ENCODE data around the gene CCNK.

CCNK gene

DNA sequence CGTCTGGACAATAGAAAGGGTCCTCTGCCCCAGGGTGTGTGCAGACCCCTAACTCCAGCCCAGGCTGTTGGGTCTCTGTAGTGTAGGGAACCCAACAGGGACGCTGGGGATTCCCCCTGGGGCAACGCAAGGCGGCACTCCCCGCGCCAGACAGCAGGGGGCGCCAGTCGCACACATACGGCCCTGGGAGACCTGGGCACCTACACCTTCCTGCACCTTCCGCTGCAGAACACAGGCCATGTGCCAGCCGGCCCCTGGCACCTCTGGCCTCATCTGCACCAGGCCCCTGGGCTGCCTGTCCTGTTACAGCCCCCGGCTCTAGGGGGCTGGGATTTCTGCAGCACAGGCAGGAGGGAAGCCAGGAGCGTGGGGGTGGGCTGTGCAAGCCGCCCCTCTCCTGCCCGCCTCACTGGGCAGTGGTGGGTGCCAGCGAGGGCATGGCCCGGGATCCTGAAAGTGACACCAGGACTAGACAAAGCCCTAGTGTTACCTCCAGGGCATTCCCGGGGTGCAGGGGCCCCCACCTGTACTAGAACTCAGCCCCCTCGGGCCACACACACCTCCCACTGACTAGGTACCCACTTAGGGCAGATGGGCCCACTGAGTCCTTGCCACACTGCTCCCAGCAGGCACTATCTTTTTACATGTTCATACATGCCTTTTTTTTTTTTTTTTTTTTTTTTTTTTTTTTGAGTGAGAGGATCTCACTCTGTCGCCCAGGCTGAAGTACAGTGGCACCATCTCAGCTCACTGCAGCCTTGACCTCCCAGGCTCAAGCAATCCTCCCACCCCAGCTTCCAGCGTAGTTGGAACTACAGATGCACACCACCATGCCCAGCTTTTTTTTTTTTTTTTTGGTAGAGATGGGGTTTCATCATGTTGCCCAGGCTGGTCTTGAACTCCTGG, 37.5 kb downstream of the CCNK start:
- no peaks in the 10 kb centered on the region for H3K9me3 ChIP-seq (ENCODE audit: insufficient read depth, low read length)
- no peak overlapping the region for H3K27ac ChIP-seq (ENCODE audit: low read length)
- no peaks in the 10 kb centered on the region for H3K36me3 ChIP-seq (replicated peaks; ENCODE audit: low read depth, low read length)
- H2AFZ ChIP-seq (ENCODE audit: low read depth, low read length), result no peak overlapping the region; the same call in 1 of the 2 replicates
- H3K27me3 ChIP-seq (ENCODE audit: low read depth, low read length), result no peaks in the 10 kb centered on the region
- no peaks in the 10 kb centered on the region for H4K20me1 ChIP-seq (ENCODE audit: insufficient read depth, low read length)
- peaks cover 24% of the 10 kb centered on the region for H3K4me1 ChIP-seq (ENCODE audit: low read length)
- peak overlapping the region; percentile 58 for H3K4me2 ChIP-seq (ENCODE audit: low read length)
- H3K79me2 ChIP-seq (ENCODE audit: low read length), result no peaks in the 10 kb centered on the region
- TF ChIP-seq EZH2phosphoT487 (IDR thresholded peaks at IDR 0.05; ENCODE audit: low read depth) (no peak), CTCF (IDR thresholded peaks at IDR 0.05; ENCODE audit: low read depth, low read length) (peak; percentile 86)
- H3K9ac ChIP-seq (ENCODE audit: low read length), result no peak overlapping the region
- H3K4me3 ChIP-seq (ENCODE audit: low read length), result 0 out of 2 replicates have a peak overlapping the region, but pooled peaks have one; percentile 29

DNA sequence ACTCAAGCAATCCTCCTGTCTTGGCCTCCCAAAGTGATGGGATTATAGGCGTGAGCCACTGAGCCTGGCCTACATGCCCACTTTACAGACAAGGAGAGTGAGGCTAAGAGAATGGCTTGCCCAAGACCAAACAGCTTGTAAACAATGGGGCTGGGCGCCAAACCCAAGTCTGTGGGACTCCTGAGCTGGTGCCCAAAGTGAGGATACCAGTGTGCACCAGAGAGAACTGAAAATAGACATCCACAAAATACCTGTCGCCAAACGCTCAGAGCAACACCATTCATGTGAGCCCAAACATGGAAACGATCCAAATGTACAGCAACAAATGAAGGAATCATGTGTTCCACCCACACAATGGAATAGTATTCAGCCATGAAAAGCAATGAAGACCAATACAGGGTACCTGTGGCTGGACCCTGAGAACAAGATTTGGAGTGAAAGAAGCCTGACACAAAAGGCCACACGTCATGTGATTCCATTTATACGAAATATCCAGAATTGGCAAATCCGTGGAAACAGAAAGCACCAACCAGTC, 38.2 kb downstream of the CCNK start:
- H3K36me3 ChIP-seq (replicated peaks; ENCODE audit: low read depth, low read length), result no peaks in the 10 kb centered on the region
- no peak overlapping the region for H2AFZ ChIP-seq (ENCODE audit: low read depth, low read length)
- H3K27ac ChIP-seq (ENCODE audit: low read length), result no peak overlapping the region
- no peaks in the 10 kb centered on the region for H3K79me2 ChIP-seq (ENCODE audit: low read length)
- no peak overlapping the region for H3K4me2 ChIP-seq (ENCODE audit: low read length)
- H3K9ac ChIP-seq (ENCODE audit: low read length), result no peak overlapping the region
- TF ChIP-seq CTCF (IDR thresholded peaks at IDR 0.05; ENCODE audit: low read depth, low read length) (no peak), EZH2phosphoT487 (IDR thresholded peaks at IDR 0.05; ENCODE audit: low read depth) (no peak)
- no peak overlapping the region for H3K4me3 ChIP-seq (ENCODE audit: low read length)
- no peaks in the 10 kb centered on the region for H4K20me1 ChIP-seq (ENCODE audit: insufficient read depth, low read length)
- H3K9me3 ChIP-seq (ENCODE audit: insufficient read depth, low read length), result no peaks in the 10 kb centered on the region
- no peaks in the 10 kb centered on the region for H3K27me3 ChIP-seq (ENCODE audit: low read depth, low read length)
- H3K4me1 ChIP-seq (ENCODE audit: low read length), result peaks cover 28% of the 10 kb centered on the region

DNA sequence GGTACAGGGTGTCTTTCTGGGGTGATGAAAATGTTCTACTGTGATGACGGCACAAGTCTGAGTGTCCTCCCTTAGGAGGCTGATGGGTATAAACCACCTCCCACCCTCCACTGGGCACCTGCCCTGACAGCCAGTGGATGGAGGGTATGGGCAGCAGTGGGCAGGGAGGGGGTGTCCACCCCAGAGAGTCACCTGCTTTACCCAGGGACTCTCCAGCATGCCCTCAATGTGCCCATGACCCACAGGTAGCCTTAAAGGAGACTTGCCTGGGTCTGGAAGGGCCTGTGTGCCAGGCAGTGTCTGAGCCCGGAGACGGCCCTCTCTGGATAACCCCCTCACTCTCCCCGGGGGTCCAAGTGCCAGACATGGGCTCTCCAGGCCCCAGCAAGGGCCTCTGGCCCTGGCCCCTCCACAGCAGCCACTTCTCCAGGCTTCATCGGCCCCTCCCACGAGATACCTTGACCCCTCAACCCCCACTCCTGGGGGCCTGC, 38.8 kb downstream of the CCNK start:
- Histone ChIP-seq H2AFZ (ENCODE audit: low read depth, low read length) (no peak overlapping the region), H4K20me1 (ENCODE audit: insufficient read depth, low read length) (no peaks in the 10 kb centered on the region), H3K27me3 (ENCODE audit: low read depth, low read length) (no peaks in the 10 kb centered on the region), H3K27ac (ENCODE audit: low read length) (no peak overlapping the region), H3K4me2 (ENCODE audit: low read length) (no peak overlapping the region), H3K4me3 (ENCODE audit: low read length) (no peak overlapping the region), H3K79me2 (ENCODE audit: low read length) (no peaks in the 10 kb centered on the region), H3K9me3 (ENCODE audit: insufficient read depth, low read length) (no peaks in the 10 kb centered on the region), H3K4me1 (ENCODE audit: low read length) (peaks cover 31% of the 10 kb centered on the region), H3K9ac (ENCODE audit: low read length) (no peak overlapping the region), H3K36me3 (replicated peaks; ENCODE audit: low read depth, low read length) (no peaks in the 10 kb centered on the region)
- TF ChIP-seq CTCF (IDR thresholded peaks at IDR 0.05; ENCODE audit: low read depth, low read length) (no peak), EZH2phosphoT487 (IDR thresholded peaks at IDR 0.05; ENCODE audit: low read depth) (no peak)

DNA sequence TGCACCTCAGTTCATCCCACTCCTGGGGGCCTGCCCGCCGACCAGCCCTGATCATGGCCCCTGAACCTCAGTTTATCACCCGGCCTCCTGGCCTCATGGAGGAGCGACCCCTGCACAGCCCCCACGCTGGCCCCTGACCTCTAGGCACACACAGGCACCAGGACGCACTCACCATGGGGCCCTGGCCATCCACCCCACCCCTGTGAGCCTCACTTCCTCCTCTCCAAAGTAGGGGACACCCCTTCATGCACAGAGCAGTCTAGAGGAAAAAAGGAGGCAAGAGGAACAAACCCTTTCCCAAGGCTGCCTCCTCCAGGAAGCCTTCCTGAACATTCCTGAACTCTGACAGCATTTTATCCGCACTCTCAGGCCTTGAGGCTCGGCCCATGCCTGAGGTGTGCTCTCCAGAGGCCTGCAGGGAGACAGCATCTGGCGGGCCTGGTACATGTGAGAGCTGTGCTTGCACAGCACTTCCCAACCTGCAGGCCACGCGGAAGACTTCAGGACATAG, 39.4 kb downstream of the CCNK start:
- H2AFZ ChIP-seq (ENCODE audit: low read depth, low read length), result no peak overlapping the region
- H3K27me3 ChIP-seq (ENCODE audit: low read depth, low read length), result no peaks in the 10 kb centered on the region
- no peak overlapping the region for H3K9ac ChIP-seq (ENCODE audit: low read length)

More for the DNA sequence above, 39.4 kb downstream of the CCNK start:
- Histone ChIP-seq H3K9me3 (ENCODE audit: insufficient read depth, low read length) (no peaks in the 10 kb centered on the region), H4K20me1 (ENCODE audit: insufficient read depth, low read length) (no peaks in the 10 kb centered on the region), H3K4me2 (ENCODE audit: low read length) (no peak overlapping the region), H3K36me3 (replicated peaks; ENCODE audit: low read depth, low read length) (no peaks in the 10 kb centered on the region), H3K79me2 (ENCODE audit: low read length) (no peaks in the 10 kb centered on the region), H3K27ac (ENCODE audit: low read length) (no peak overlapping the region), H3K4me1 (ENCODE audit: low read length) (peaks cover 34% of the 10 kb centered on the region), H3K4me3 (ENCODE audit: low read length) (no peak overlapping the region)
- TF ChIP-seq CTCF (IDR thresholded peaks at IDR 0.05; ENCODE audit: low read depth, low read length) (no peak), EZH2phosphoT487 (IDR thresholded peaks at IDR 0.05; ENCODE audit: low read depth) (no peak)

Data from OCI-LY3 (cell line).